NCI-H2227 (cell line): Measurements from ENCODE around the gene KRAS.

ENCODE experiments used
- DNase-seq: peaks from one replicate; lab custom pipeline; 2025; ENCODE audit not compliant: unreplicated experiment; lab: John Stamatoyannopoulos, UW

Gene KRAS

DNA sequence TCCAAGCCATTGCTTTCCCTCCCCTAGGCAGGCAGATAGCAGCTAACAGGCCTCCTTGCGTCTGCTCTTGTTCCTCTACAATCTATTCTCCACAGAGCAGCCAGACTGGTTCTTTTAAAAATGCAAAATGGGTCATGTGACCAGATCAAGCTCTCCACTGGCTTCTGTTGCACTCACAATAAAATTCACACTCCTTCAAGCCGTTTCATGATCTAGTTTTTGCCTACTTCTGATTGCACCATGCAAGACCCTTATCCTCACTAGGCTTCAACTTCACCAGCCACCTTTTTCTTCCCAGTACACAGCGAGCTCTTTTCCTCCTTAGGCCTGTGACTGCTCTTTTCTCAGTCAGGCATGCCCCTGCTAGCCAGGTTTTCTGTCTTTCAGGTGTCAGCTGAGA lies 6.1 kb upstream of the KRAS start:
- no peak for DNase-seq

GRCh38 chr12:25256005-25256404 lies 5.3 kb upstream of the KRAS start:
- DNase-seq, result no peak

GRCh38 chr12:25254271-25254880 lies 3.6 kb upstream of the KRAS start:
- DNase-seq, result peak; percentile 10

DNA sequence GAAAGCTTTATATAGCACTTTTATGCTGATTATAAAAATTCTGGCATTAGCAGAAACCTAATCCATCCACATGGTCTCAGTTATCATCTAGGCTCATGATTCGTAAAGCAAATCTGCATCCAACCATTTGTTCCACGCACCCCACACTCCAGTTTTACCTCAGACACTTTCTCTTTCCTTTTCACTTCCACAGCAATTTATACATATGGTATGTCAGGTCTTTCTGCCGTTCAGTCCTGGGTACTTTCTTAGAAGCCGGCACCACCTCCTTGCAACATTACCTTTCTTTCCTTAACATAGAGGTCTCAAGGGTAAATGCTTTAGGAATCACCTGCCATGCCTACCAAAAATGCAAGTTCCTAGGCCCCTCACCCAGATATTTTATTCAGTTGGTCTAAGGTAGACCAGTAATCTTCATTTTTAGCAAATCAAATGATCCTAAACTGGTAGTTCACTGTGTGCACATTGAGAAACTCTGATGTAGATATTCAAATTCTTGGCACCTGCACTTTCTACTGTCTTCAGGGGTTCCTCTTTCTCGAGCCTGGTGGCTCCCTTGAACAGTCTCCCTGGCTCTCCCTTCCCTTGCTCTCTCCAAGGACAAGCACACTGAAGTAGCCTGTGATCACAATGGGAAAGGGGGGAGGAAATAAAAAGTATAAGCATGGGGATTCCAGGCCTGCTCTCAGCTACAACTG lies 2.8 kb upstream of the KRAS start:
- no peak for DNase-seq

- DNase-seq, result no peak
Observed at GRCh38 chr12:25252946-25253345, 2.2 kb upstream of the KRAS start.

DNA sequence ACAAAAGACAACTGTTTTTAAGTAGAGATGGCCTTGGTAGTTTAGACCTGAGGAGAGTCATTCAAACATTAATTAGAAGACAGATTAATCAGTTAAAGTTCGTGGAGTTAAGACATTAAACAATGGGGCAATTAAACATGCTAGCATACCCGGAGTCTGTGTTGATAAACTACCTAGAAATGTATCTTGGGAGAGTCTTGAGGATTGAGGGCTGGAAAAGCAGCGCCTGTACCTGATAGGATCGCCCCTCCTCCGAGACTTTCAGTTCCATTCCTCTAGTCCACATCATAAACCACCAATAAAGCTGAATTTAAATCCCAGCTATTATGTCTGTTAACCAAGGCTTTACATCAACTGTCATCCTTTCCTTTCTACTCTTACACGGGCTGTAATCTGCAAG lies 1.0 kb upstream of the KRAS start:
- no peak for DNase-seq

DNA sequence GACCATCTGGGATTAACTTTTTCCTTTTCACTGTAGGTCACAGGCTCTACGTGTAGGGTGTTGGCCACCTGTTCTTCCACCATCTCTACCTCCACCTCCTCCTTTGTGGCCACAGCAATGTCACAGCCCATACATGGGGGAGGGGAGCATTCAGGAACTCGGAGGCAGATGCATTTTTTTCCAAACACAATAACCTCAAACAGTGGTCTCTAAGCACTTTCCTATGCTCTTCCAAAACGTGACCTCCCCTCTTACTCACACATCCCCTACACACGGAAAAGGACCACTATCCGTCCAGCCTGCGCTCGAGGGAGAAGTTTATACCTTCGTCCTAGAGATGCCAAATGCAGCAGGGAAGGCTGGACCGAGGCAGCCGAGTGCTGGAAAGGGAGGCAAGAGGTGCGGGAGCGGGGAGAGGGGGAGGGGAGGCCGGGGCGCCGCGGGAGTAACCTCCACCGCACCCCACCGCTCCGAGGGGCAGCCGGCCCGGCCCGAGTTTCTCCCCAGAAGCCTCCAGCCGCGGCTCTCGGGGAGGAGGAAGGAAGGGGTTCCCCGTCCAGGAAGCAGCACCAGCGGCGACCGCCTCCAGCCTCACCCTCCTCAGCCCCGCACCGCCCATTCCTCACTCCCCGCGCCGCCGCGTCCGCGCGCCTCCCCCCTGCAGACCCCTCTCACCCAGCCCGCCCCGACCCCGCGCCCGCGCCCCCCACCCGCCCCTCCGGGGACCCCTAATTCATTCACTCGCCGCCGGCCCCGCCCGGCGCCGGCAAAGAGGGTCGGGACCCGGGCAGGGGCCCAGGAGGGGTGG lies 594 bp downstream of the KRAS start:
- DNase-seq, result peak; percentile 28

DNA sequence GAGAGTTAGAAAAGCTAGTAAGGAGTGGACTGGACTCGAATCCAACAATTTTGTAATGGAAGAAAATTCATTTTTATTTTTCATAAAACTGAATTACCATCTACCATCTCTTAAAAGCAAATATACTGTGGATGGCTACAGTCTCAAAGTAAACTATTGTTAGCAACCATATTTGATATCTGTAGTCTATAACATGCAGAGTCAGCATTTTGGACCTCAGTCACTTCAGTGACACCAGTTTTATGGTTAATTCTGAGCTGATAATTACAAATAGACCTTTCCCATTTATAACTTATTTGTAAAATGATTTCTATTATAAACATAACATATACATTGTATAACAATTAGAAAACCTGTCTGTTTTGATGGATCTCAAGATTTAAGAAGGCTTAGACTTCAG lies 2.0 kb downstream of the KRAS start:
- no peak for DNase-seq

- DNase-seq, result no peak
Observed at GRCh38 chr12:25248137-25248536, 2.6 kb downstream of the KRAS start.

- no peak for DNase-seq
Observed at GRCh38 chr12:25245491-25245890, 5.2 kb downstream of the KRAS start.

DNA sequence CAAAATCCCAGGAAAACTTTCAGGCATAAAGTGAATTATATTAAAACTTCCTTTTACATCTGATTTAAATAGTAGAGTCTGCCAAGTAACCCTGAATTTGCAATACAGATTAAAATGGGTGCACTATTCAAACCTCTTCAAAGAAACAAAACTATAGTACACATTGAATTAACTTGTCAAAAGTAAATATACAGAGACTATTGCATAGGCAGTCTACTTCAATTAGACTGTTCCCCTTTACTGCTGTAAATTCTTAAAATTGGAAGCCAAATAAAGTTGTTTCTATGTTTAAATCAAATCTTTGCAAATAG lies 7.1 kb downstream of the KRAS start:
- no peak for DNase-seq

- no peak for DNase-seq
Observed at GRCh38 chr12:25242981-25243679, 7.6 kb downstream of the KRAS start.

- peak; percentile 21 for DNase-seq
Observed at GRCh38 chr12:25241167-25242020, 9.3 kb downstream of the KRAS start.

- DNase-seq, result no peak
Observed at GRCh38 chr12:25236626-25237025, 14.1 kb downstream of the KRAS start.

GRCh38 chr12:25236190-25236589 lies 14.5 kb downstream of the KRAS start:
- DNase-seq, result no peak

- DNase-seq, result no peak
Observed at GRCh38 chr12:25213338-25213737, 37.4 kb downstream of the KRAS start.

GRCh38 chr12:25208554-25208953 lies 42.2 kb downstream of the KRAS start:
- no peak for DNase-seq

- DNase-seq, result no peak
Observed at GRCh38 chr12:25207846-25208245, 42.9 kb downstream of the KRAS start.

DNA sequence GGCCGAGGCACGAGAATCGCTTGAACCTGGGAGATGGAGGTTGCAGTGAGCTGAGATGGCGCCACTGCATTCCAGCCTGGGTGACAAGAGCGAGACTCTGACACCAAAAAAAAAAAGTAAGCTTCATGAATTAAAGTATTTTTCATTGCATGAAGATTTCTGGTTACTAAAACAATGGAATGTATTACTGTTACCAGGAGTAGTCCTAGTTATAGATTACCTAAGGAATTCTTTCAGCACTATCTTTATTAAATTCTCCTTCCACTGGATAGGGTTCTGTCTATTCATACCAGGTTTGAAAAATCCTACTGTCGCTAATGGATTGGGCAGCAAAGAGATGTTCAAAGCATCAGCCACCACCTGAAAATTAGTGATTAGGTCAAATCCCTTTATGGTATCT lies 43.3 kb downstream of the KRAS start:
- DNase-seq, result no peak

DNA sequence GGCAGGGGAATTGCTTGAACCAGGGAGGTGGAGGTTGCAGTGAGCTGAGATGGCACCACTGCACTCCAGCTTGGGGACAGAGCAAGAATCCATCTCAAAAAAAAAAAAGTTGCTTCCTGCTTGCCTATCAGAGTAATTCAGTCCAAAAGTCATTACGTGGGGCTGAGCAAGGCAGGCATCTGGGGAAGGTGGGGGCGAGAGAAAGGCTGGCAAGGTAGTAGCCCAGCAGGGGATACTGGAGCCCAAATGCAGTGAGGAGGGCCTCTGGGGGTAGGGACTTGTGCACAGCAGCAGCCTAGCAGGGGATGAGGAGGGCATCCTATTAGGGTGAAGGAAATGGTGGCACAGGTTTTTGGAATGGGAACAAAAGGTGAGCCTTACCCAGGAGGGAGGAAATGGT lies 48.6 kb downstream of the KRAS start:
- DNase-seq, result no peak

DNA sequence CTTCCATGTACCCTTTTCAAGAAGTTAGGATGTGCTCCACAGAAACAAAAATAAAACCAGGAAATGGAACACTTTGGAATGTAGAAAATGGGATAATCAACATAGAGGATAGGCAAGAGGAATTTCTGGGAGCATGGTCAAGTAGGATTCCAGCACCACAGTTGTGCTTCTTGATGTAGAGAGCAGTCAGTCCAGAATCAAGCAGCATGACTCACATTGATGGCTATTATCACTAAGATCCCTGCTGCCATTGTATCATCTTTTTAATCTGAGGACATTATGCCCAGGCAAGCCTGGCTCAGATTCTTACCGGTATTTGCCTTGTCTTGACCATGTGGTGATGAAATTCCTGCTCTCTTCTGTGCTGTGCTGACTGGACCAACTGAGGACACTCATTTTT lies 50.0 kb downstream of the KRAS start:
- no peak for DNase-seq
